K562 (cell line): ENCODE measurements around the gene CRYM. TPM values are rescaled to one million over a fixed set of nuclear protein-coding genes. Genes with fewer than 3 reads are reported as not detected.

Experiments
- ADNP ChIP-seq: fragments of 200-800 bp; sonication (Bioruptor generic); IDR thresholded peaks from 2 replicates; pipeline ENCODE4 v1.6.1; 2016; ENCODE audit warnings: missing genetic modification characterization, missing compliant biosample characterization
- BMI1 ChIP-seq: fragments of 150-350 bp; IDR thresholded peaks from 2 replicates; pipeline ENCODE4 v1.6.1; 2014; ENCODE audit warnings: low read length
- EP300 ChIP-seq: IDR thresholded peaks from 2 replicates; pipeline ENCODE4 v1.6.1; 2012; ENCODE audit warnings: low read length, improper control_type of control experiment
- EP400 ChIP-seq: fragments of 450-650 bp; IDR thresholded peaks from 2 replicates; pipeline ENCODE4 v1.6.1; 2017; ENCODE audit warnings: antibody characterized with exemption, mild to moderate bottlenecking, moderate library complexity
- FOSL1 ChIP-seq: fragments of 200-800 bp; sonication (Bioruptor generic); conservative IDR thresholded peaks from 2 replicates; pipeline ENCODE4 v1.6.1; 2016; ENCODE audit warnings: missing genetic modification characterization, missing compliant biosample characterization
- GTF3C2 ChIP-seq: IDR thresholded peaks from 3 replicates; pipeline ENCODE4 v1.6.1; 2011; ENCODE audit warnings: borderline replicate concordance, mild to moderate bottlenecking, moderate library complexity; ENCODE audit not compliant: insufficient read length; ENCODE audit errors: extremely low read depth
- MEIS2 ChIP-seq: fragments of 450-650 bp; IDR thresholded peaks from 2 replicates; pipeline ENCODE4 v1.6.1; 2014; ENCODE audit warnings: mild to moderate bottlenecking; ENCODE audit not compliant: partially characterized antibody
- NCOR1 ChIP-seq: fragments of 450-650 bp; IDR thresholded peaks from 2 replicates; pipeline ENCODE4 v1.6.1; 2016; ENCODE audit warnings: mild to moderate bottlenecking, moderate library complexity
- RB1 ChIP-seq: fragments of 450-650 bp; IDR thresholded peaks from 2 replicates; pipeline ENCODE4 v1.6.1; 2017; ENCODE audit warnings: low read depth, mild to moderate bottlenecking
- RBM15 ChIP-seq: fragments of 200-400 bp; formaldehyde crosslinking; IDR thresholded peaks from 2 replicates; pipeline ENCODE4 v1.6.1; 2018; ENCODE audit warnings: mild to moderate bottlenecking, low read length, moderate library complexity; ENCODE audit not compliant: insufficient read depth
- SPI1 ChIP-seq: IDR thresholded peaks from 2 replicates; pipeline ENCODE4 v1.6.1; 2011; ENCODE audit warnings: low read depth, low read length, control low read depth, borderline replicate concordance
- ZBTB7A ChIP-seq: IDR thresholded peaks from 2 replicates; pipeline ENCODE4 v1.6.1; 2011; ENCODE audit warnings: low read depth, mild to moderate bottlenecking, low read length, moderate library complexity, borderline replicate concordance; ENCODE audit not compliant: control insufficient read depth
- ZNF766 ChIP-seq: fragments of 200-800 bp; sonication (Bioruptor generic); conservative IDR thresholded peaks from 2 replicates; pipeline ENCODE4 v1.6.1; 2016; ENCODE audit warnings: missing genetic modification characterization, missing compliant biosample characterization
- polyA plus RNA-seq, 8 experiments: library from polyadenylated mRNA; depleted of rRNA in 4 of 8; stranded (reverse) in 5 of 8; unstranded in 3 of 8; fragments of >200 nt; fragmentation: Nextera tagmentation in 2 of 8; fragmentation: Illumina TruSeq in 1 of 8; extraction: Ambion mirVana in 2 of 8; extraction: Trizol in 1 of 8; gene quantifications; 2 replicates each; pipeline versions ENCODE4 v1.2.1 to v1.2.3, GENCODE V29; 2011 to 2014; ENCODE audit warnings: inconsistent platforms in 1 of 8, missing spikeins in 1 of 8
- total RNA-seq, 7 experiments: library from RNA; depleted of rRNA in 6 of 7; stranded (reverse); fragments of >200 nt in 6 of 7; fragmentation: Illumina TruSeq in 2 of 7; extraction: Trizol in 2 of 7; gene quantifications; 2 replicates each; pipeline versions ENCODE4 v1.2.1 to v1.2.3, GENCODE V29; 2011 to 2021; ENCODE audit warnings: low replicate concordance in 1 of 7
- TF ChIP-seq, protein P1 (sequence below): fragments of 250-450 bp; sonication (Bioruptor Pico); IDR thresholded peaks from 2 replicates; pipeline ENCODE4 v1.4.0; 2020
- TF ChIP-seq, protein P2 (sequence below): fragments of 250-450 bp; sonication (Bioruptor Pico); IDR thresholded peaks from 2 replicates; pipeline ENCODE4 v1.5.0; 2021; ENCODE audit warnings: mild to moderate bottlenecking, moderate library complexity
- TF ChIP-seq, protein P3 (sequence below): sonication (generic); formaldehyde crosslinking; IDR thresholded peaks from 2 replicates; pipeline ENCODE4 v1.9.0; 2022; ENCODE audit warnings: mild to moderate bottlenecking, missing genetic modification reagents

The CRYM gene
- total and polyA plus RNA-seq, 9 of the 15 experiments (the other 6 are each of a cell fraction or from before 2014, with no cell fraction given) = 0.08 to 0.98 (median 0.47) TPM

DNA sequence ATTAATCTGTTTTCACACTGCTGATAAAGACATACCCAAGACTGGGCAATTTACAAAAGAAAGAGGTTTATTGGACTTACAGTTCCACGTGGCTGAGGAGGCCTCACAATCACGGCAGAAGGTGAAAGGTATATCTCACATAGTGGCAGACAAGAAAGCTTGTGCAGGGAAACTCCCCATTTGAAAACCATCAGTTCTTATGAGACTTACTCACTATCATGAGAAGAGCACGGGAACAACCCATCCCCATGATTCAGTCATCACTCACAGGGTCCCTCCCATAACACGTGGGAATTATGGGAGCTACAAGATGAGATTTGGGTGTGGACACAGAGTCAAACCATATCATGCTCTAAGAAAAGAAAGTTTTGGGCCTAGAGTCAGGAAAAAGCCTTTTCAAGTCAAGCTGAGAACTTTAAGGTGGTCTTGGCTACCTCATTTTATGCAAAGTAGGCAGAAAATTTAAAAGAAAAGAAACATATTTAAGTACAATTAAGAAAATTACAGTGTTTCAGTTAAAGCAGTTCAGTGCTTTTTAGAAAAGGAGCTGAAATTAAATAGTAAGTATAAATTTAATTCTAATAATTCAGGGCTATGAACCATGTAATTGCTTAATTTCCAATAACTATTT is 24.9 kb upstream of the CRYM start (continued):
- TF ChIP-seq, protein P1, sequence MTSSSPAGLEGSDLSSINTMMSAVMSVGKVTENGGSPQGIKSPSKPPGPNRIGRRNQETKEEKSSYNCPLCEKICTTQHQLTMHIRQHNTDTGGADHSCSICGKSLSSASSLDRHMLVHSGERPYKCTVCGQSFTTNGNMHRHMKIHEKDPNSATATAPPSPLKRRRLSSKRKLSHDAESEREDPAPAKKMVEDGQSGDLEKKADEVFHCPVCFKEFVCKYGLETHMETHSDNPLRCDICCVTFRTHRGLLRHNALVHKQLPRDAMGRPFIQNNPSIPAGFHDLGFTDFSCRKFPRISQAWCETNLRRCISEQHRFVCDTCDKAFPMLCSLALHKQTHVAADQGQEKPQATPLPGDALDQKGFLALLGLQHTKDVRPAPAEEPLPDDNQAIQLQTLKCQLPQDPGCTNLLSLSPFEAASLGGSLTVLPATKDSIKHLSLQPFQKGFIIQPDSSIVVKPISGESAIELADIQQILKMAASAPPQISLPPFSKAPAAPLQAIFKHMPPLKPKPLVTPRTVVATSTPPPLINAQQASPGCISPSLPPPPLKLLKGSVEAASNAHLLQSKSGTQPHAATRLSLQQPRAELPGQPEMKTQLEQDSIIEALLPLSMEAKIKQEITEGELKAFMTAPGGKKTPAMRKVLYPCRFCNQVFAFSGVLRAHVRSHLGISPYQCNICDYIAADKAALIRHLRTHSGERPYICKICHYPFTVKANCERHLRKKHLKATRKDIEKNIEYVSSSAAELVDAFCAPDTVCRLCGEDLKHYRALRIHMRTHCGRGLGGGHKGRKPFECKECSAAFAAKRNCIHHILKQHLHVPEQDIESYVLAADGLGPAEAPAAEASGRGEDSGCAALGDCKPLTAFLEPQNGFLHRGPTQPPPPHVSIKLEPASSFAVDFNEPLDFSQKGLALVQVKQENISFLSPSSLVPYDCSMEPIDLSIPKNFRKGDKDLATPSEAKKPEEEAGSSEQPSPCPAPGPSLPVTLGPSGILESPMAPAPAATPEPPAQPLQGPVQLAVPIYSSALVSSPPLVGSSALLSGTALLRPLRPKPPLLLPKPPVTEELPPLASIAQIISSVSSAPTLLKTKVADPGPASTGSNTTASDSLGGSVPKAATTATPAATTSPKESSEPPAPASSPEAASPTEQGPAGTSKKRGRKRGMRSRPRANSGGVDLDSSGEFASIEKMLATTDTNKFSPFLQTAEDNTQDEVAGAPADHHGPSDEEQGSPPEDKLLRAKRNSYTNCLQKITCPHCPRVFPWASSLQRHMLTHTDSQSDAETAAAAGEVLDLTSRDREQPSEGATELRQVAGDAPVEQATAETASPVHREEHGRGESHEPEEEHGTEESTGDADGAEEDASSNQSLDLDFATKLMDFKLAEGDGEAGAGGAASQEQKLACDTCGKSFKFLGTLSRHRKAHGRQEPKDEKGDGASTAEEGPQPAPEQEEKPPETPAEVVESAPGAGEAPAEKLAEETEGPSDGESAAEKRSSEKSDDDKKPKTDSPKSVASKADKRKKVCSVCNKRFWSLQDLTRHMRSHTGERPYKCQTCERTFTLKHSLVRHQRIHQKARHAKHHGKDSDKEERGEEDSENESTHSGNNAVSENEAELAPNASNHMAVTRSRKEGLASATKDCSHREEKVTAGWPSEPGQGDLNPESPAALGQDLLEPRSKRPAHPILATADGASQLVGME (CRISPR knock-in tag) = no peak
- no peak for TF ChIP-seq RBM15
- peak; percentile 87 for TF ChIP-seq FOSL1
- no peak for TF ChIP-seq GTF3C2
- peak; percentile 85 for TF ChIP-seq MEIS2
- no peak for TF ChIP-seq BMI1
- TF ChIP-seq ZBTB7A = no peak
- TF ChIP-seq ADNP = no peak
- no peak for TF ChIP-seq NCOR1
- TF ChIP-seq ZNF766 = peak; percentile 73; the same call in 1 of the 2 replicates
- no peak for TF ChIP-seq RB1
- TF ChIP-seq, protein P2, sequence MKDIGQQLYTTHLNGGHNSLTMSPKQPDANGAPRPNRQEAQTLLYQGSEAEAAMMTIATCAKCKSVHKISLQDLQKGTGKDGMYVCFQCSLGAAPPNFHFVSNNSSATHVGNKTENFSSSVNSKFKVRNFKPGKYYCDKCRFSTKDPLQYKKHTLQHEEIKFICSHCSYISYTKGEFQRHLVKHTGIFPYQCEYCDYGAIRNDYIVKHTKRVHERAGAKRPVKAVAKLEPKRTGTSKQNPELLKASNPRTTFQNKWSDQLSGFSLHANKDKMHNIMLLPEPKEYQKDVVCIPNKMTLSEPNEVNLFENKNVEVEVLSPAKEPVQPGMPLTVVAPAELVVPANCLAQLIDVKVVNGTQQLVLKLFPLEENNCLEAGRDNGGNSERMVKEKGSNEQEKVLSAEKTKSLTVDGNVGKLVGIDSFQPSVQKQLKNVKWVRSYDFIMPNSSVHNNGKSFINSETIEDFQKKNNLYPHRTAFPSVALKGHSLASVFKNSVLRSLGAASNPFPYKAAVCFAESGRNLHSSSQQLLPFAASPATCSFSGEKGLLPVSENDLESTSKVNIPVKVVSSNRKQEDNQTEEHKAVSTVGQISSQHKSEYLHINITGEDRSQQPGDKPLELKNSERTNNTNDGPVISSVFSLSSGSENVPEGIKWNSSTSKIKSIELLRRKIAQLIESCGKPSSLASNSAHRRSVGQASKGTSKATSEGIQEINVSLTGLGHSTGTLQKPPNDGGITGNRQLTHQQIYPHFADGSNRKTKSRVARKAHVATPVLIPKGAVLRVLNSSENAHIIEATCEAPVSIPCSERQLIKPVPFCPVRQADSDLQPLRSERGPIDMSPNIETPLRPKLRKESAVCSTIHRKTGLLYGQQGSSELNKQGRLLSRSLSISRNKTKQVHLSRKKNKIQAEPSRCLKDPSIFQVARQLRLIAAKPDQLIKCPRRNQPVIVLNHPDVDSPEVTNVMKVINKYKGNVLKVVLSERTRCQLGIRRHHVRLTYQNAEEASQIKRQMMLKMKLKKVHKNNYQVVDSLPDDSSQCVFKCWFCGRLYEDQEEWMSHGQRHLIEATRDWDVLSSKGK (CRISPR knock-in tag) = no peak
- TF ChIP-seq SPI1 = no peak
- TF ChIP-seq EP300 = no peak
- TF ChIP-seq EP400 = 0 out of 2 replicates have a peak, but pooled peaks have one; percentile 28
- TF ChIP-seq, protein P3, sequence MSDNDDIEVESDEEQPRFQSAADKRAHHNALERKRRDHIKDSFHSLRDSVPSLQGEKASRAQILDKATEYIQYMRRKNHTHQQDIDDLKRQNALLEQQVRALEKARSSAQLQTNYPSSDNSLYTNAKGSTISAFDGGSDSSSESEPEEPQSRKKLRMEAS (CRISPR knock-in tag) = no peak
